Heart left ventricle (tissue), 13 donors: ENCODE data around the gene ADCY3.

Experiments
- POLR2A ChIP-seq, 2 donors: fragments of 450-650 bp; IDR thresholded peaks; one replicate each; pipeline ENCODE4 v1.6.1; 2017; ENCODE audit warnings: antibody characterized with exemption in 2 of 2, mild to moderate bottlenecking in 2 of 2, moderate library complexity in 2 of 2
- TF ChIP-seq, protein P1 (sequence below), 12 donors: fragments of 200-600 bp; sonication (generic) in 4 of 12; IDR thresholded peaks; one replicate each; pipeline versions ENCODE4 v1.5.0 to v1.8.0; 2018 to 2022; ENCODE audit warnings: antibody characterized with exemption in 12 of 12, mild to moderate bottlenecking in 5 of 12
- donor health status: ischemic (EF 13 %, LVEDD 7.1; RV severe dilation, severe dysfunction).
- donor health status: DM: no; HTN: yes; CAD: no.
- donor health status: DM: no; HTN: no; CAD: no.
- donor health status: ischemic (EF 25% LVEDD 6.9; RV normal size, moderate dysfunction).
- donor health status: ischemic (EF 25% LVEDD 5.7; RV mildly dilated, moderate dysfunction).
- donor health status: ischemic (EF 35%, LVEDD 5.7; RV mildly dilated, moderate dysfunction).
- donor health status: nonischemic (EF 11% LVEDD 7.7; RV severe dilation, severe dysfunction).
- donor health status: DM: yes; HTN: yes; CAD: no.
- donor health status: PGD.
- donor health status: ischemic (EF 29% LVEDD 5.4; RV normal size, mild dysfunction).
- donor health status: nonischemic (EF 23%, LVEDD 6.1; RV moderate dilation, normal function).

- TF ChIP-seq, protein P1, sequence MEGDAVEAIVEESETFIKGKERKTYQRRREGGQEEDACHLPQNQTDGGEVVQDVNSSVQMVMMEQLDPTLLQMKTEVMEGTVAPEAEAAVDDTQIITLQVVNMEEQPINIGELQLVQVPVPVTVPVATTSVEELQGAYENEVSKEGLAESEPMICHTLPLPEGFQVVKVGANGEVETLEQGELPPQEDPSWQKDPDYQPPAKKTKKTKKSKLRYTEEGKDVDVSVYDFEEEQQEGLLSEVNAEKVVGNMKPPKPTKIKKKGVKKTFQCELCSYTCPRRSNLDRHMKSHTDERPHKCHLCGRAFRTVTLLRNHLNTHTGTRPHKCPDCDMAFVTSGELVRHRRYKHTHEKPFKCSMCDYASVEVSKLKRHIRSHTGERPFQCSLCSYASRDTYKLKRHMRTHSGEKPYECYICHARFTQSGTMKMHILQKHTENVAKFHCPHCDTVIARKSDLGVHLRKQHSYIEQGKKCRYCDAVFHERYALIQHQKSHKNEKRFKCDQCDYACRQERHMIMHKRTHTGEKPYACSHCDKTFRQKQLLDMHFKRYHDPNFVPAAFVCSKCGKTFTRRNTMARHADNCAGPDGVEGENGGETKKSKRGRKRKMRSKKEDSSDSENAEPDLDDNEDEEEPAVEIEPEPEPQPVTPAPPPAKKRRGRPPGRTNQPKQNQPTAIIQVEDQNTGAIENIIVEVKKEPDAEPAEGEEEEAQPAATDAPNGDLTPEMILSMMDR (IDR thresholded peaks at IDR 0.05): no peak
- no peak for TF ChIP-seq POLR2A (IDR thresholded peaks at IDR 0.05)
Observed at GRCh38 chr2:24926220-24926601, 6.2 kb upstream of the ADCY3 start.
